NCI-H146 (cell line): ENCODE measurements around the gene DNAH6.

ENCODE experiments used
- DNase-seq: peaks from one replicate; lab custom pipeline; 2025; lab: John Stamatoyannopoulos, UW

The DNAH6 gene

DNA sequence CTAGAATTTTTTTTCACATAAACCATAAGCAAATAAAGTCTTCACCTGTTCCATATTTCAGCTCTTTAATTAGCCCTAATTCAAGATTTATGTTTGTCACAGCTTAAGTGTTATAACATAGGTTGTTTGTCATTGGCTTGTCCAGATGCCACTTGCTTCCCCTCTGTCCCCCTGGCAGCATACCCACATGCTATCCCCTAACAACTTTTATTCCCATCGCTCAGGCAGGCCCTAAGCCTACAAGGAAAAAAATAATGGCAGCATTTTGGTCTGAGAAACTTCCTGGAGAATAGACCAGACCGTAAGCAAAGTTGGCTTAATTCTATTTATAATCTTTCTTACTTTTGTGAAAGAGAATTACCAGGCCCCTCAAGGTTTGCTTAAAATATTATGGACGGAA, 173.9 kb downstream of the DNAH6 start:
- no peak for DNase-seq

DNA sequence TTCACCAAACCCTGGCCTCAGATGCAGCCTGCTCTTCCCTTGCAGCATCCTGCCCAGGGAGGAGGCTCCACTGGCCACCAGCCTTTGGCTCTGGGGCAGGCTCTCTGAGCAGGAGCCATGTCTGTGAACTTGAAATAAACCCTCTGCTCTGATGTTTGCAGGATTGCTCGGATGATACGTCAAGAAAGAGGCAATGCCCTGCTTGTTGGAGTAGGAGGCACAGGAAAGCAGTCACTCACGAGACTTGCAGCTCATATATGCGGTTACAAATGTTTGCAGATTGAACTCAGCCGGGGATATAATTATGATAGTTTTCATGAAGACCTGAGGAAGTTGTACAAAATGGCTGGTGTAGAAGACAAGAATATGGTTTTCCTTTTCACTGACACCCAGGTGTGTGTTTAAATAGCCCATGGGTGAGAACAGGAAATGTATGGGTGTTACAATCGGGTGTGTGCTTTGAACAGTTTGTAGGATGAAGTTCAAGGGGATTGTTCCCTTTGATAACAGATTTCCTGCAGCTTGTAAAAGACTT, 177.9 kb downstream of the DNAH6 start:
- DNase-seq: no peak

DNA sequence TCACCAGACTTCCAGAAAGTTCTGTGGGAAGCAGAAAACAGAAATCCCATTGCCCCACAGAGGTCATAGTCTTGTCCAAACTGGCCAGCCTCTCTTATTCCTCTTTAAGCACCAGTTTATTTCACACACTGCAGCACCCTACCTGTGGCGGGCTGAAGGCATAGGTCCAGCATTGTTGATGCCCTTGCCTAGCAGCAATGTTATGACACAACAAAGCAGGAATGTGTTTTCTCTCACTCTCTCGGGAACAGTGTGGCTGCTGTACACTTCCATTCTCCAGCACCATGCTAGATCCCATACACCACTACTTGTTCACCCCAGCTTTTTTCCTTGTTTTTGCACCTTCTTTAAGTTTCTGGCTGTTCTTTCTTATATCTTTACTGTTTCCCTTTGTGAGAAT, 181.6 kb downstream of the DNAH6 start:
- DNase-seq: no peak

DNA sequence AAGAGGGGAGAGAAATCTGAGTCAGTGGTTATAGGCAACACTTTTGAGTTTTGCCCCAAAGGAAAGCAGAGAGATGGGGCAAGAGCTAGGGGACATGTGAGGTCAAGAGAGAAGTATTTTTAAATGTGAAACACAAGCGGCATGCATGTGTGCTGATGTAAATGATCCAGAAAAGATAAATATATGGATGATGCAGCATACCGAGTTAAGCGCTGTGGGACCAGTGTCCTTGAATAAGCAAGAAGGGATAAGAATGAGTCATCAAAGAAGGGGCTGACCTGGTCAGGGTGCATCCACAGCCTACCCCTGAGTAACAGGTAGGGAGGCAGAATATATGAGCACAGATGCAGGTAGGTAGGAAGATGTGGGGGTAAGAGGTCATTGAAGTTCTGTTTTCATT, 183.7 kb downstream of the DNAH6 start:
- no peak for DNase-seq

DNA sequence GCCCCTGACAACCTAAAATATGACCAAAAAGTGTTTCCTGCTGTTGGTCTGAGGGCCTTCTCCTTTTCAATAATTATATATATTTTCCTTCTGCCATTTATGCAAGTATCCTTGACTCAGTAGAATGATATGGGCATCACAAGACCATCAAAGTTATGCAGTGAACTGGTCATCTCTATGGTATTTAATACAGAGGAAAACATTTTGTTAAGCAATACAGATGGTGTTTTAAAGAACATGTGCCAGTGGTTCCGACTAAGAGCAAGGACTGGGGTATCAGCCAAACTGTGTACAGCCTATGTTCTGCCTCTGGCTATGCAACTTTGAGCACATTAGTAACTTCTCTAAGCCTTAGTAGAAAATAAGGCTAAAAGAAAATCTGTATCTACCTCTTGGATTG, 185.6 kb downstream of the DNAH6 start:
- DNase-seq: no peak

DNA sequence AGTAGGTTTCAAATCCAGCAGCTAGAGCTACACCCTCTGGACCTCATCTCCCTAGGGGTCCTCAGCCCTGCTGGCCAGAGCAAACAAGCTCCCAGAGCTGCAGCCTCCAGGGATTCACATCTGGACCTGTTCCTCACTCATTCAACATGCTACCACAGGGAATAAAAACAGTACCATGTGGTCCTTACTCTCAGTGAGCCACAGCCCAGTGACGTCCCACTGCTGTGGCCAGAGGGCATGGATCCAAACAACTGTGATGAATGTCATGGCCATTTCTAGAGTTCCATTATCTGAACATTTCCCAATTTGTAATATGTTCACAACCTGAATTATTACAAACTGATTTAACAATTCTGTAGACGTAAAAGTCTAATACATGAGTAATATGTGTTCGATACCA, 186.6 kb downstream of the DNAH6 start:
- no peak for DNase-seq

DNA sequence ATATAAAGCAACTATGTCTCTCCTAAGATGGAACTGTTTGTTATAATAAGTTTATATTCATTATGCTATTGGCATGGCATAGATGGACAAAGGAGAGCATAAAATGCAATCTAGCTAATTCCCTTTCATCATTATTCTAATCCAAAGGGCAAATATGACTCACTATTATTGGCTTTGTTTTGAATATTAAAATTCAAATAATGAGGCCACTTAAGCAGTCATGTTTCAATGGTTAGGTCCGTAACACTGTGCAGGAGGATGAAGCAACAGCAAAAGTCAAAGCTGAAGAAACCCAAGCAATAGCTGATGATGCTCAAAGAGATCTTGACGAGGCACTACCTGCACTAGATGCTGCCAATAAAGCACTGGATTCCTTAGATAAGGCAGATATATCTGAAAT, 187.5 kb downstream of the DNAH6 start:
- DNase-seq: no peak

DNA sequence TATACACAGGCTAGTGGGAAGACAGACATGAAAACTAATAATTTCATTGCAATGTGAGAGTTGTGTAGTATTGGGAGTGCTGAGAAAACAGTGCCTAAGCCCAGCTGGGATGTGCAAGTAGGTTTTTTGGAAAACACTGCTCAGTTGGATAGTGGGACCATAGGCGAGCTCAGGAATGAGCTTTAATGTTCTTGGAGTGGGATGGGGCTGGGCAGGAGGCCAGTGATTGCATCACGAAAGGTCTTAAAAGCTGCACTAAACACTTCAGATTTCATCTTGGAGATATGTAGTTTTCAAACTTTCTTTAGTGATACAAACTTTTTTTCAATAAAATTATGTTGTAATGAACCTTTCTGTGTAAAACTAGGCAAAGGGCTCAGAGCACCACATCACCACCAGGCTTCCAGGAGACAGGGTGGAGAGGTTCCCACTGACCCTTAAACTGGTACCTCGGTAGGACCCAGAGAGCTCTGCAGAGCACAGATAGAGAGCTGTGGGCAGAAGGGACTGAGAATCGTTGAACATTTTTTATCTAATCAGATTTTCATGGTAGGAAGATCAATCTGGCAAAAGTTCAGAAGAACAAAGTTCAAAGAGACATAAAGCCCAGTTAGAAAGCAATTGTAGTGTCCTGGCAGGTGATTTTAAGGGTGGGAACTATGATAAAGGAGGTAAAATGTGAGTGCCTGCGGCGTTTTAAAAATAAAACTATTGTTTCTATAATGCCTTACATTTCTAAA, 188.4 kb downstream of the DNAH6 start:
- DNase-seq: no peak

DNA sequence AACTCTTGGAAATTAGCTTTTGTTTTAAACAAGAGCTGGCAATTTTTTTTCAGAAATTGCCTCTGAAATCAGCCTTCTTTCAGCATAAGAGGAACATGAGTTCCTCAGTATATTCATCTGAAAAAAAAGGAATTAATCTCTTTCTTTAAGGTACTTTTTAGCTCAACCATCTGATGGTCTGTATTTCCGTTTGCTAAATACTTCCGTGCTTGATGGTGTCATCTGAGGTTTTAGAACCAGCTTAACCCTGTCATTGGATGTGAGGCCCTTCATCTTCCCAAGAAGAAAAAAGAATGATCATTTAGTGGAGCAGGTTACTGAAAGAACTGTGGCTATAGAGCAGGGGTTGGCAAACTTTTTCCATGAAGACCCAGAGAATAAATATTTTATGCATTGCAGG, 189.6 kb downstream of the DNAH6 start:
- no peak for DNase-seq

DNA sequence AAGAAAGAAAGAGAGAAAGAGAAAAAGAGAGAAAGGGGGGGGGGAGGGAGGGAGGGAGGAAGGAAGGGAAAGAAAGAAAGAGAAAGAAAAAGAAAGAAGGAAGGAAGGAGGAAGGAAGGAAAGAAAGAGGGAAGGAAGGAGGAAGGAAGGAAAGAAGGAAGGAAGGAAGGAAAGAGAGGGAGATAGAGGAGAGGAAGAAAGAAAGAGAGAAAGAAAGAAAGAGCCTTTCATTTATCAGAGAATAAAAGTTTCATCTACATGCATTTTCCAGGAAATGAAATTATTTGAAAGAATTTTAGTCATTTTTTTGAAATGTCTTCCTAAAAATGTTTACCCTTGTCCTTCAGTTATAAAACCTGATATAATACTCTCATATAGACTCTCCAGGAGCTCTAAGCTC, 192.1 kb downstream of the DNAH6 start:
- no peak for DNase-seq

DNA sequence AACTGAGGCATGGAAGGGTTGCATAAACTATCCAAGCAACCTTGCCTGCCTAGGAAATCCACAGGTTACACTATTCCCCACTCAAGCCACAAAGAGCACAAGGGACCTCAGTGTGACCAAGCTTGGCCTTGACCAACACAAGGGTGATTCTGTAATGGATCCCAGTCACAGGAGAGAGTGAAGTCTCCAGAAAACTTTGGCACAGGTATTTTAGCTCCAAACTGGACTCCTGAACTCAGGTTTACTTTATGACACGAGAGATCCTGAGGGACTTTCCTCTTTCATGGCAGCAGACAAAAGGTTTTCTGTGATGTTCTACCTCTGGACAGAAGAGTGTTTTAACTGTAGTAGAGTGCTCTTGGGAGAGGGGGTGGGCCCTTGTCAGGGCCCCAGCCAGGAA, 195.4 kb downstream of the DNAH6 start:
- DNase-seq: no peak

DNA sequence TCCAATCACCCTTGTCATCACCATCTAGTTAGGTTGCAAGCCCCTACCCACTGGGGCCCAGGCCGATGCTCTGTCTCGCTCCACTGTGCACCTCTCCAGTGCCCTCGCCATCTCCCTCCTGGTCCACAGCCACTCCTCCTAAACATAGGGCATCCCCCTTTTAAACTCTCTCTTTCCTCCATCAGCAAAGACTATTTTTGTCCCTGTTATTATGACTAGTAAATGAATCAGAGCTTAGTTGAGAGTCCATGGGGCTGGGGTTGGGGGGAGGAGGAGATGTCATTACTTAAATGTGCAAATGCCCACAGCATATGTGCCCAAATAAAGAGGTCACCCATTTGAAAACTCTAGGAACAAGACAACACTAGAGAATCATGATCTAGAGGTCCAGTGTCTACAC, 197.1 kb downstream of the DNAH6 start:
- DNase-seq: no peak

DNA sequence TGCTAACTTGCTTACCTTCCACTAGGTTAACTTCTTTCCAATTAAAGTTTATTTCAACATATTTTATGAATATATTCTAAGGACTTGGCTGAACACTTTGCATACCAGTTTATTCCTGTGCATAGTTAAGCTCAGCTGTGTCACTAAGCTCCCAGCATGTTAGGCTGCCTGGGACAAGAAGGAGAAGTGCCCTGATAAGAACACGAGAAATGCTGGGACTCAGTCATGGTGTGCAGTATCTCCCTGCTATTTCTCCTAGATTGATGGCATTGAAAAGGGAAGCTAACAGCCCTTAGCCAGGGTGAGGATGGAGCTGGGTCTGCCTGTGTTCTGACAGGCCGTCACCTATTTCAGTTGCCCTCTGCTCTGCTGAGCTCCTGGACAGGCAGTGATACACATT, 200.3 kb downstream of the DNAH6 start:
- no peak for DNase-seq

DNA sequence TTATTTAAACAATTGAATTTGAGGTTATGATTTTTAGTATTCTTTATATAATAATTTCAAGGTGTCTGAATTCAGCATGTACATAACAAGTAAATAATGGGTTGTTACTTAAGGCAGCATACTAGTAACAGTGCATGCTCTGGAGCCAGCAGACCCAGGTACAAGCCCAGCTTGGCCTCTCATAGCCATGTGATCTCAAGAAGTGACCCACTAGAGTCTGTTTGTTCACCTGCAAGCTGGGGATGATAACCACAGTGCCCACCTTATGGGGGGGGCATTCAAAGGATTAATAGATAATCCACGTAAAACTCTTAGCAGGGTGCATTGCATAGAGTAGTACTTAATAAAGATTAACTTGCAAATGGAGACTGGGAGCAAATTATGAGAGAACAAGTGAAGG, 201.0 kb downstream of the DNAH6 start:
- DNase-seq: no peak

DNA sequence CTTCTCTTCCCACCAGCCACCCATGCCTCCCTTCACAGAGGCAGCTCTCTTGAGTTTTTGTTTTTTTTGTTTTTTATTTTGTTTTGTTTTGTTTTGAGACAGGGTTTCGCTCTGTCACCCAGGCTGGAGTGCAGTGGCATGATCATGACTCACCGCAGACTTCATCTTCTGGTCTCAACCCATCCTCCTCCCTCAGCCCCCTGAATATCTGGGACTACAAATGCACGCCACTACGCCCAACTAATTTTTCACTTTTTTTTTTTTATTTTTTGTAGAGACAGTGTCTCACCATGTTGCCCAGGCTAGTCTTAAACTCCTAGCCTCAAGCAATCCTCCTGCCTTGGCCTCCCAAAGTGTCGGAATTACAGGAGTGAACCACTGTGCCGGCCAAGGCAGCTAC, 203.1 kb downstream of the DNAH6 start:
- DNase-seq: no peak

DNA sequence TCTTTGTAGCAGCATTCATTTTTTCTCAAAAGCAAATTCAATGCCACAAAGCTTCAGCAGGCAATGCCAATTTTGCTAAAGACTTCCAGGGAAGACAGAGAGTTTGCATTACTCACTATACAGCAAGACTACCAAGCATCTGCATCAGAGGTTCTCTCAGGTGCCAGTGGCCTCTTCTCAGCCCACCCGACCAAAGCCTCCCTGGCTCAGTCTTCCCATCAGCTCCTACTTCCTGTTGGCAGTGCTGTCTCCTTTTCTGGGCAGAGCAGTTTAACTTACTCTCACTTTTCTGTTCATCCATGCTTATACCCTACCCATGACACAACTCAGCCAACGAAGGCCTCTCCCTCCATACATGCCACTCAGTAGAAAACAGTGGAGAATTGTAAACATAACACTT, 207.5 kb downstream of the DNAH6 start:
- DNase-seq: no peak

DNA sequence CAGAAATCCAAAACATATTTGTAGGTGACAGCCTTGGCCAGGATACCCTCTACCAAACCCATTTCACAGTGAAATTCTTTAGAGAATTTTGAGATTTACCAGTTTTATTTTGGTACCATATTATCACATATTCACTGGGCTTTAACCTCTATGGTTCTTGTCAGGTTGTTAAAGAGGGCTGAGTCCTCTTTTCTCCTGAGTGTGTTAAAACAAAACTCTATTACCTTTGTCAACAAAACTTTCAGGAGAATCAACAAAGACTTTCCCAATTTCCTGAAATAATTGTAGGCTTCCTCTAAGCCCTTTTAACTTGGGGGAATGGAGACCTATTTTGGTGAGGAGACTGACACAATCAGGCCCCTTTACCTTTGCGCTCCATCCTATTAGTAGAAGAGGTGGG, 209.4 kb downstream of the DNAH6 start:
- no peak for DNase-seq

DNA sequence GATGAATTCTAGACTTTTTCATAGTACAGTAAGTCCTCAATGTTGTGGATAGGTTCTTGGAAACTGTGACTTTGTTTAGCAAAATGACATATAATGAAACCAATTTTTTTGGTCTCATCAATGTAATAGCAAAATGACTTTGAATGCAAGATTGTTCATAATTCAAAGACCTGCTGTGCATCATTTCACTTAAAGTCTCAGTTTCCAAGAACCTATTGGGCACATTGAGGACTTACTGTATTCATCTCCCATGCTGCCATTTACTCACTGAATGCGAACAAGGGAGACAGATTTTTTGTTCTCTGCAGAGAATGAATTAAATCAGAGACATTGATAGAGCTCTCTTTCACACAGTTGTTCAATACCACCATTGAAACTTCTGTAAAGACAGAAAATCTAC, 211.0 kb downstream of the DNAH6 start:
- DNase-seq: no peak

DNA sequence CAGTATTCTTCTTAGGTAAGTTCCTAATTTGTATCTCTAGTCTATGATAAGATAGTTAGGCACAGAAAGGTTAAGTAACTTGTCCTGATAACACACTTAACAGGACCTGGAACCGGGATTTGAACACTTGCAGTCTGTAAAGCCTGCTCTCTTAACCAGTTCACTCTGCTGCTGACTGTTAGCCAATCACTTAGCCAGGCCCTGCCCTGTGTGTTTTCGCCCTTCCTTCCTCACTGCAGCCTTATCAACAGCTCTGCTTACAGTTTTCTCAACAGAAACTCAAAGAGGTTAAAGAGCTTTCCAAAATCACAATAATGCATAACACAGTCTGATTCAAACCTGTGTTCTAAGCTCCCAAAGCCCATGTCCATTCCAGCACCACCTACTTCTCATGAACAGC, 212.9 kb downstream of the DNAH6 start:
- no peak for DNase-seq

DNA sequence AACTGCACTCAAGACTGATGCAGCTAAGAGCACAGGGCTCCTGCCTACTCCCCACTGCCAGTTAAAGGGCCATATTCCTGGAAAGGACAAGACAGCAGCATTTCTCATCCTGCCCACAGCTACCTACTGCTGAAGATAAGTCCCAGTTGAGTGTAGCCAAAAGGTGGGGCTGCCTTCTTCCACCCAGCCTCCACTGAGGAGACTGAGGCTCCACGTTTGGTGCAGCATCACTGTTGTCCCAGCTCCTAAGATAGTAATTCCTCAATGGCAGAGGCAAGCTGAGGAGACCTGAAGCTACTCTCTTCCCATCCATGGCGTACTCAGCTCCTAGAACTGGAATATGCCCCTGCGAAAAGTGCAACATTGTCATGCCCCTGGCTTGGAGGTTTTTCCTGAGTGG, 214.9 kb downstream of the DNAH6 start:
- no peak for DNase-seq

DNA sequence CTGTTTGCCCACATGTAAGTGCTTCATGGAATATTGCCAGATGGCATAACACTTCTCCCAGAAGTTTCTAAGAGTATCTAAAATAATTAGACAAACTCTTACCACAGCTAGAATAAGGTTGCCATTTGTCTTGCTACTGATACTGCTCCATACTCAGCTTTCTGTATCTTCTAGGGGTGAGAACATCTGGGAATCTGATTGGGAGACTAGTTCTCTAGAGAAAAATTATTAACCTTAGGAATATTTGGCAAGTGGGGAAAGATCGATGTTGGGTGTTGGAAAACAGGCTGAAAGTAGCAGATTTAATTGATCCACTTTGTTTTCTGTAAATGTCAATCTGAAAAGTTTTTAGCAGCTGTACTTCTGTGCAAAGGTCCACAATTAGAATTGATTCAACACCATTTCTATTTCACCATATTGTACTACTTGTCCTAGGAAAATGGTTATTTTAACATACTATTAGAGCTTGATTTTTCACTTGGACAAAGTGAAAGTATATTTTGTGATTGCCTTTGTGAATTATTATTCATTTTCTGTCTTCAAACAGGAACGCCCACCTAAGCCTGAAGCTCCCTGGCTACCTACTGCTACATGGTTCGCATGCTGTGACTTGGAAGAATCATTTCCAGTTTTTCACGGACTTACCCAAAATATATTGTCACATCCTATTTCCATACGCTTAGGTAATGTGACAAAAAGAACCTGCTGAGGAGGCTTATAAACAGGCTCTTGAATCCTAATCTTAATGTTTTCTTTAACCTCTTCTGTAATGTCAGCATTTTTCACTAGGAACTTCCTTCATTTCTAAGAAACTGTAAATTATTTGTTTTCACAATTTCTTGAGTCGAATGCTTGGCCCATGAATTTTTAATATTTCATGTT, 216.8 kb downstream of the DNAH6 start:
- DNase-seq: no peak

DNA sequence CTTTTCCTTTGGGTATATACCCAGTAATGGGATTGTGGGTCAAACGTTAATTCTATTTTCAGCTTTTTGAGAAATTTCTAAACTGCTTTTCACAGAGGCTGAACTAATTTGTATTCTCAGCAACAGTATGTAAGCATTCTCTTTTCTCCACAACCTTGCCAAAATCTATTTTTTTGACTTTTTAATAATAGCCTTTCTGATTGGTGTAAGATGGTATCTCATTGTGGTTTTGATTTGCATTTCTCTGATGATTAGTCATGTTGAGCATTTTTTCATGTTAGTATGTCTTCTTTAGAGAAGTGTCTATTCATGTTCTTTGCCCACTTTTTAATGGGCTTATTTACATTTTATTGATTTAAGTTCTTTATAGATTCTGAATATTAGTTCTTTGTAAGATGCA, 219.1 kb downstream of the DNAH6 start:
- no peak for DNase-seq

DNA sequence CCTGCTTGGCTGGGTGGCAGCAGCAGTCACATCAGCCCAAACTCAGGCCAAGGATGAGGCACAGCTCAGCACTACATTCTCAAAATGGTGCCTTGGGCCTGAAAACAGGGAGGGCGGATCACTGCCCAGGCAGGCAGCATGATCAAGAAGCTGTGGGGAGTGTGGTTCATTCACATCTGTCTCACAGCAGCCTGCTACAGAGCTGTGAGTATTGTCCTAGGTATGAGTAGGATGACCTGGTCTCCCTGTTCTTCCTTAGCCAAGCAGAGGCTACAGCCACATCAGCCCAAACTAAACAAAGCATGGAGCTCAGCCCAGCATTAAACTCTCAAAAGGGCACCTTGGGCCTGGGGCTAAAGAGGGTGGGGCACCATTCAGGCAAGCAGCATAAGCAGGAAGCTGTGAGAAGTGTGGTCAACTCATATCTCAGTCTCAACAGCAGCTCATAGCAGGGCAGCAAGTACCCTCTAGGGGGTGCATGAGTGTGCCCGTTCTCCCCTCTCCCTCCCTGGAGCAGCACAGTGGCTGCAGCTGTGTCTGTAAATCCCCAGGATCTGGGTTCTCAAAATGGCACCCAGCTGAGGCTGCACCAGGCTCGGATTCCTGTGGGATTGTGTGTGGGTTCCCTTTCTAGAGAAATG, 225.0 kb downstream of the DNAH6 start:
- DNase-seq: peak; percentile 9
